Panc1 (cell line): ENCODE results near the gene CLEC4M. TPM values are rescaled to one million over a fixed set of nuclear protein-coding genes. Genes with fewer than 3 reads are reported as not detected.

Experiments
- ATAC-seq: fragments of 200-7000 bp; cut with Tn5 transposase; 2 replicates; pipeline ENCODE4 v1.9.1; 2020; ENCODE audit warnings: mild to moderate bottlenecking, moderate library complexity
- BruUV-seq: library from RNA; stranded (reverse); fragments of 400-500 nt; replicated peaks from 2 replicates; lab custom pipeline; 2021; lab: Mats Ljungman, UMichigan
- CTCF ChIA-PET: fragments of 300-600 bp; sonication (Branson Sonifier 250); formaldehyde crosslinking; loops from one replicate; lab custom pipeline; 2022; ENCODE audit warnings: antibody characterized with exemption; lab: Charles Lee
- POLR2A ChIA-PET: fragments of 300-600 bp; sonication (Branson Sonifier 250); formaldehyde crosslinking; loops from one replicate; lab custom pipeline; 2022; ENCODE audit warnings: antibody characterized with exemption; lab: Charles Lee
- DNase-seq: peaks from one replicate; pipeline ENCODE4 v3.0.0-alpha.2; 2010; ENCODE audit warnings: low read depth, low spot score
- H3K27ac ChIP-seq: 2 replicates; pipeline ENCODE4 v1.5.1; 2011; ENCODE audit warnings: mild to moderate bottlenecking, low read length, inconsistent platforms
- H3K27me3 ChIP-seq: fragments of 200-500 bp; sonication (Bioruptor generic); 2 replicates; pipeline ENCODE4 v1.6.0; 2014; ENCODE audit warnings: low read length, inconsistent platforms; ENCODE audit not compliant: control insufficient read depth, insufficient read depth
- H3K36me3 ChIP-seq: fragments of 200-500 bp; sonication (Bioruptor generic); 2 replicates; pipeline ENCODE4 v1.5.1; 2014; ENCODE audit warnings: inconsistent platforms, mild to moderate bottlenecking, low read length, moderate library complexity; ENCODE audit not compliant: control insufficient read depth, insufficient read depth
- H3K4me1 ChIP-seq: 2 replicates; pipeline ENCODE4 v1.5.1; 2011; ENCODE audit warnings: inconsistent platforms, mild to moderate bottlenecking, low read length, moderate library complexity; ENCODE audit not compliant: control insufficient read depth, insufficient read depth
- H3K4me3 ChIP-seq, 2 experiments: 2 replicates each; pipeline ENCODE4 v1.5.1; 2011 to 2012; ENCODE audit warnings: low read depth in 2 of 2, low read length in 2 of 2, mild to moderate bottlenecking in 2 of 2, inconsistent platforms in 1 of 2, moderate library complexity in 1 of 2
- H3K9me3 ChIP-seq: fragments of 200-500 bp; sonication (Bioruptor generic); 2 replicates; pipeline ENCODE4 v1.5.1; 2014; ENCODE audit warnings: low read depth, mild to moderate bottlenecking, inconsistent platforms, low read length, moderate library complexity; ENCODE audit not compliant: control insufficient read depth, insufficient read depth
- CTCF ChIP-seq: fragments of 450-650 bp; IDR thresholded peaks from 2 replicates; pipeline ENCODE4 v1.5.1; 2017; ENCODE audit warnings: mild to moderate bottlenecking
- POLR2AphosphoS5 ChIP-seq: IDR thresholded peaks from 2 replicates; pipeline ENCODE4 v1.6.1; 2012; ENCODE audit warnings: mild to moderate bottlenecking, low read depth, low read length, moderate library complexity
- REST ChIP-seq, 2 experiments: IDR thresholded peaks; 2 replicates each; pipeline ENCODE4 v1.6.1; 2011 to 2012; ENCODE audit warnings: low read depth in 2 of 2, control low read depth in 1 of 2, low read length in 1 of 2, mild to moderate bottlenecking in 1 of 2, moderate library complexity in 1 of 2; ENCODE audit not compliant: insufficient read depth in 1 of 2
- SIN3A ChIP-seq: IDR thresholded peaks from 2 replicates; pipeline ENCODE4 v1.6.1; 2012; ENCODE audit warnings: low read depth, mild to moderate bottlenecking, low read length, moderate library complexity, borderline replicate concordance; ENCODE audit not compliant: insufficient read depth
- TCF7L2 ChIP-seq: IDR thresholded peaks from 2 replicates; pipeline ENCODE4 v1.6.1; 2011; ENCODE audit warnings: mild to moderate bottlenecking, low read depth, low read length, inconsistent platforms
- in situ Hi-C: cut with HindIII; loops from 2 replicates; pipeline ENCODE4 v1.10.0; 2016; ENCODE audit warnings: low sequenced_read_pairs, low pct_unique_long_range_greater_than_20kb
- intact Hi-C: fragments of 100-400 bp; cut with micrococcal nuclease; formaldehyde crosslinking; loops from one replicate; pipeline ENCODE4 v1.10.0; 2022; ENCODE audit not compliant: unreplicated experiment
- total RNA-seq: library from RNA; stranded (reverse); gene quantifications from one replicate; pipeline ENCODE4 v1.2.1, GENCODE V29; 2021; ENCODE audit not compliant: unreplicated experiment

Gene CLEC4M
- total RNA-seq, 1 experiment from 2014 or later: not detected

- in situ Hi-C loops: no loop called here
- BruUV-seq: no TSS peak
- intact Hi-C loops: loop anchor here (10.0 kb wide), 1 partner anchor 241 kb away; no protein-coding TSS in a partner anchor
Observed at GRCh38 chr19:7806234-7806633, 43.2 kb downstream of the CLEC4M start.

DNA sequence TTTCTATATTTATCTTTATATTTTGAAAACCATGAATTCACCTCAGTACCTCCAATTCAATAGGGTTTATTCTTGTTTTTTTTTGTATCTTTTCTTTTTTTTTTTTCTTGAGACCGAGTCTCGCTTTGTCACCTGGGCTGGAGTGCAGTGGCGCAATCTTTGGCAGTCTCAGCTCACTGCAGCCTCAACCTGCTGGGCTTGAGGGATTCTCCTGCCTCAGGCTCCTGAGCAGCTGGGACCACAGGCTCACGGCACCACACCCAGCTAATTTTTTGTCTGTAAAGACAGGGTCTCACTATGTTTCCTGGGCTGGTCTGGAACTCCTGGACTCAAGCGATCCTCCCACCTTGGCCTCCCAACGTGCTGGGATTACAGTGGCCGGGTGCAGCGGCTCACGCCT is 43.8 kb downstream of the CLEC4M start:
- intact Hi-C loops: loop anchor here (10.0 kb wide), 1 partner anchor 242 kb away; no protein-coding TSS in a partner anchor
- Histone ChIP-seq H3K4me1 (no peaks in the 10 kb centered on the region), H3K9me3 (no peaks in the 10 kb centered on the region), H3K36me3 (no peaks in the 10 kb centered on the region), H3K27ac (no peak overlapping the region), H3K4me3 (no peak overlapping the region), H3K27me3 (no peaks in the 10 kb centered on the region)
- ChIA-PET POLR2A (no interaction called here), CTCF (no interaction called here)
- DNase-seq (no peak), ATAC-seq (no peak)
- in situ Hi-C loops: no loop called here
- no TSS peak for BruUV-seq
- TF ChIP-seq CTCF: no peak
- TF ChIP-seq TCF7L2: no peak
- no peak for TF ChIP-seq REST (IDR thresholded peaks at IDR 0.05; ENCODE audit: insufficient read depth in 1 of 2, low read depth in 2 of 2, low read length in 1 of 2)
- no peak for TF ChIP-seq SIN3A
- no peak for TF ChIP-seq POLR2AphosphoS5

More at GRCh38 chr19:7806234-7806633, 43.2 kb downstream of the CLEC4M start:
- Histone ChIP-seq H3K27me3 (no peaks in the 10 kb centered on the region), H3K4me3 (no peak overlapping the region), H3K36me3 (no peaks in the 10 kb centered on the region), H3K4me1 (no peaks in the 10 kb centered on the region), H3K9me3 (no peaks in the 10 kb centered on the region), H3K27ac (no peak overlapping the region)
- ATAC-seq (no peak), DNase-seq (no peak)
- no peak for TF ChIP-seq CTCF
- ChIA-PET CTCF (interaction anchor here (0.7 kb wide), 1 partner anchor 22 kb away, joined by 4 read pairs; no protein-coding TSS in a partner anchor), POLR2A (no interaction called here)
